A549 (cell line): Measurements from ENCODE around the gene COX6A1. TPM values are rescaled to one million over a fixed set of nuclear protein-coding genes. Genes with fewer than 3 reads are reported as not detected.

Source experiments
- ATAC-seq, 2 experiments: fragments of 200-7000 bp in 1 of 2; fragments of >200 bp in 1 of 2; cut with Nextera tagmentation in 1 of 2; cut with Tn5 transposase in 1 of 2; 3 replicates each; pipeline versions ENCODE4 v1.8.0 to v1.9.1; 2018 to 2020; ENCODE audit warnings: mild to moderate bottlenecking in 1 of 2, moderate library complexity in 1 of 2
- CTCF ChIA-PET: fragments of 300-600 bp; sonication (Branson Sonifier 250); formaldehyde crosslinking; extraction: SDS; loops from one replicate; lab custom pipeline; 2021; ENCODE audit warnings: antibody characterized with exemption, inconsistent platforms; lab: Yijun Ruan, JAX
- POLR2A ChIA-PET: fragments of 350-600 bp; formaldehyde crosslinking; extraction: SDS; loops from one replicate; lab custom pipeline; 2021; ENCODE audit warnings: antibody characterized with exemption, inconsistent platforms; lab: Yijun Ruan, JAX
- DNase-seq, 2 experiments: peaks; one replicate each; pipeline versions ENCODE4 v3.0.0 to v3.0.0-alpha.2; 2011 to 2016; ENCODE audit warnings: low read depth in 1 of 2, low spot score in 1 of 2
- FAIRE-seq: peaks from 2 replicates; lab custom pipeline; 2011; peaks lifted over from hg19 to GRCh38; lab: Jason Lieb, UNC
- H3K27ac ChIP-seq, 2 experiments: fragments of >200 bp; sonication (Bioruptor Twin); formaldehyde crosslinking; 3 replicates each; pipeline ENCODE4 v1.5.1; 2016 to 2017
- H3K4me1 ChIP-seq: fragments of >200 bp; sonication (Bioruptor Twin); formaldehyde crosslinking; 3 replicates; pipeline ENCODE4 v1.6.1; 2016
- H3K4me2 ChIP-seq: fragments of >200 bp; sonication (Bioruptor Twin); formaldehyde crosslinking; 3 replicates; pipeline ENCODE4 v1.6.1; 2016
- H3K4me3 ChIP-seq: fragments of >200 bp; sonication (Bioruptor Twin); formaldehyde crosslinking; 3 replicates; pipeline ENCODE4 v1.5.1; 2016
- H3K9me3 ChIP-seq: fragments of >200 bp; sonication (Bioruptor Twin); formaldehyde crosslinking; 3 replicates; pipeline ENCODE4 v1.6.1; 2016
- ATOH8 ChIP-seq: fragments of 250-450 bp; sonication (Bioruptor Pico); IDR thresholded peaks from 2 replicates; pipeline ENCODE4 v1.5.0; 2020; ENCODE audit warnings: low read depth, mild to moderate bottlenecking, moderate library complexity
- CBX8 ChIP-seq: fragments of 200-600 bp; sonication (generic); IDR thresholded peaks from 2 replicates; pipeline ENCODE4 v1.6.1; 2016
- CHD2 ChIP-seq: fragments of 150-350 bp; IDR thresholded peaks from 2 replicates; pipeline ENCODE4 v1.6.1; 2014; ENCODE audit warnings: low read length; ENCODE audit not compliant: partially characterized antibody
- E2F6 ChIP-seq: IDR thresholded peaks from 2 replicates; pipeline ENCODE4 v1.6.1; 2012; ENCODE audit warnings: low read depth, borderline replicate concordance
- EP300 ChIP-seq, 2 experiments: fragments of >200 bp; sonication (Bioruptor Twin); formaldehyde crosslinking; IDR thresholded peaks; 2 replicates in 1 of 2; 3 replicates in 1 of 2; pipeline ENCODE4 v1.6.1; 2016 to 2017
- ESRRA ChIP-seq: fragments of 150-350 bp; IDR thresholded peaks from 2 replicates; pipeline ENCODE4 v1.6.1; 2014; ENCODE audit warnings: mild to moderate bottlenecking, low read length, borderline replicate concordance
- FOSB ChIP-seq: fragments of 250-450 bp; sonication (Bioruptor Pico); IDR thresholded peaks from 2 replicates; pipeline ENCODE4 v1.5.0; 2020; ENCODE audit warnings: mild to moderate bottlenecking, moderate library complexity
- HES2 ChIP-seq: fragments of >200 bp; sonication (Bioruptor Twin); formaldehyde crosslinking; IDR thresholded peaks from 2 replicates; pipeline ENCODE4 v1.6.1; 2016
- HOXB13 ChIP-seq: fragments of 250-450 bp; sonication (Bioruptor Pico); IDR thresholded peaks from 2 replicates; pipeline ENCODE4 v1.5.0; 2020; ENCODE audit warnings: low read depth, mild to moderate bottlenecking, moderate library complexity
- JUN ChIP-seq, 2 experiments: fragments of >200 bp; sonication (Bioruptor Twin); formaldehyde crosslinking; IDR thresholded peaks; 2 replicates in 1 of 2; 3 replicates in 1 of 2; pipeline ENCODE4 v1.6.1; 2016 to 2017
- JUNB ChIP-seq: fragments of >200 bp; sonication (Bioruptor Twin); formaldehyde crosslinking; IDR thresholded peaks from 2 replicates; pipeline ENCODE4 v1.6.1; 2016
- KDM5A ChIP-seq: fragments of 200-600 bp; sonication (generic); IDR thresholded peaks from 2 replicates; pipeline ENCODE4 v1.6.1; 2016; ENCODE audit warnings: antibody characterized with exemption, mild to moderate bottlenecking
- MAX ChIP-seq: IDR thresholded peaks from 2 replicates; pipeline ENCODE4 v1.6.1; 2012
- MAZ ChIP-seq: fragments of 150-350 bp; IDR thresholded peaks from 2 replicates; pipeline ENCODE4 v1.6.1; 2014; ENCODE audit warnings: antibody characterized with exemption, low read depth, low read length, borderline replicate concordance
- NFE2L2 ChIP-seq: fragments of 150-350 bp; conservative IDR thresholded peaks from 2 replicates; pipeline ENCODE4 v1.6.1; 2014; ENCODE audit warnings: low read length
- POLR2AphosphoS2 ChIP-seq: conservative IDR thresholded peaks from 2 replicates; pipeline ENCODE4 v1.6.1; 2012; ENCODE audit warnings: low read length, improper control_type of control experiment, inconsistent platforms
- RFX5 ChIP-seq: fragments of 450-650 bp; IDR thresholded peaks from 2 replicates; pipeline ENCODE4 v1.7.1; 2014; ENCODE audit warnings: antibody characterized with exemption, mild to moderate bottlenecking, moderate library complexity
- TFCP2L1 ChIP-seq: fragments of 250-450 bp; sonication (Bioruptor Pico); IDR thresholded peaks from 2 replicates; pipeline ENCODE4 v1.5.0; 2021; ENCODE audit warnings: mild to moderate bottlenecking
- TP53 ChIP-seq: fragments of 250-450 bp; sonication (Bioruptor Pico); IDR thresholded peaks from 2 replicates; pipeline ENCODE4 v1.5.0; 2021; ENCODE audit warnings: mild to moderate bottlenecking, moderate library complexity
- ZNF302 ChIP-seq: fragments of 250-450 bp; sonication (Bioruptor Pico); IDR thresholded peaks from 2 replicates; pipeline ENCODE4 v1.9.0; 2021; ENCODE audit warnings: inconsistent platforms, mild to moderate bottlenecking, moderate library complexity
- ZSCAN20 ChIP-seq: fragments of 250-450 bp; sonication (Bioruptor Pico); IDR thresholded peaks from 2 replicates; pipeline ENCODE4 v1.8.0; 2022; ENCODE audit warnings: mild to moderate bottlenecking, moderate library complexity
- WGBS: methylation state at CpG from one replicate; pipeline ENCODE4 v1.1.6; 2017; ENCODE audit errors: missing lambda C conversion rate; 5-methylcytosine and 5-hydroxymethylcytosine counted together
- polyA plus RNA-seq, 4 experiments: library from polyadenylated mRNA; depleted of rRNA in 3 of 4; stranded (reverse); fragments of >200 nt; fragmentation: RNase III in 1 of 4; extraction: RNeasy Plus Mini Kit Qiagen cat#74134 plus additional on column Dnase treatment in 1 of 4; gene quantifications; 2 replicates in 3 of 4; 3 replicates in 1 of 4; pipeline ENCODE4 v1.2.3, GENCODE V29; 2011 to 2017

Gene COX6A1
- polyA plus RNA-seq, 2 of the 4 experiments (the other 2 are of a cell fraction): 759 to 948 TPM

- peak; percentile 28; the same call in 1 of the 2 replicates for TF ChIP-seq MAX
- TF ChIP-seq ZNF302 (CRISPR knock-in tag): no peak
- TF ChIP-seq, all 56 proteins: peak for 1
- H3K4me1 ChIP-seq: peaks cover 21% of the 10 kb centered on the region
- ATAC-seq (peak; percentile 61; a peak in 5 of 6 replicates), FAIRE-seq (no peak), DNase-seq (peak; percentile 62 to 76)
- H3K9me3 ChIP-seq: no peaks in the 10 kb centered on the region
- H3K4me3 ChIP-seq: no peak overlapping the region
- 3% methylated on average over 2 of the region's 2 CpGs for WGBS
- H3K4me2 ChIP-seq: peak overlapping the region; percentile 62
- POLR2A ChIA-PET: interaction anchor here (0.9 kb wide), 1 partner anchor 21 kb away, joined by 3 read pairs; the partner anchor contains the start of gene DYNLL1
- peak overlapping the region in 1 of 2 experiments; percentile 13; a peak in 3 of 6 replicates for H3K27ac ChIP-seq
- CTCF ChIA-PET: interaction anchor here (0.6 to 2.0 kb wide), 10 partner anchors 9 to 147 kb away, joined by 3 to 8 read pairs (median 4); partner anchors contain the start of genes DYNLL1 and PLA2G1B
Observed at GRCh38 chr12:120474616-120474960, 36.7 kb downstream of the COX6A1 start.

GRCh38 chr12:120475643-120476042 lies 37.7 kb downstream of the COX6A1 start:
- CTCF ChIA-PET: interaction anchor here (0.8 to 2.0 kb wide), 7 partner anchors 11 to 137 kb away, joined by 3 to 8 read pairs (median 4); partner anchors contain the start of gene DYNLL1
- ATAC-seq (no peak), DNase-seq (no peak)
- peaks cover 15% of the 10 kb centered on the region for H3K4me1 ChIP-seq
- POLR2A ChIA-PET: no interaction called here
- 97% methylated on average over 1 of the region's 1 CpG for WGBS
- no peak overlapping the region for H3K4me3 ChIP-seq
- no peak overlapping the region for H3K27ac ChIP-seq
- no peak overlapping the region for H3K4me2 ChIP-seq
- TF ChIP-seq HOXB13 (CRISPR knock-in tag) (no peak), E2F6 (no peak), ATOH8 (CRISPR knock-in tag) (no peak), TFCP2L1 (CRISPR knock-in tag) (no peak), POLR2AphosphoS2 (no peak), FOSB (CRISPR knock-in tag) (no peak), MAZ (no peak), JUN (IDR thresholded peaks at IDR 0.05) (no peak)
- TF ChIP-seq, all 56 proteins: peak for 0
- no peaks in the 10 kb centered on the region for H3K9me3 ChIP-seq
- no peak for FAIRE-seq

- no peak for DNase-seq
- CTCF ChIA-PET: interaction anchor here (1.6 kb wide), 1 partner anchor 9 kb away, joined by 6 read pairs; the partner anchor contains the start of gene SRSF9
Observed at GRCh38 chr12:120479458-120479857, 41.5 kb downstream of the COX6A1 start.

GRCh38 chr12:120480211-120480610 lies 42.3 kb downstream of the COX6A1 start:
- H3K4me1 ChIP-seq: peaks cover 6% of the 10 kb centered on the region; the same call in 1 of the 3 replicates
- WGBS: 28% methylated on average over 1 of the region's 1 CpG

More at GRCh38 chr12:120479458-120479857, 41.5 kb downstream of the COX6A1 start:
- Histone ChIP-seq H3K4me1 (peaks cover 13% of the 10 kb centered on the region), H3K27ac (no peak overlapping the region), H3K4me3 (no peak overlapping the region), H3K9me3 (no peaks in the 10 kb centered on the region), H3K4me2 (no peak overlapping the region)
- FAIRE-seq (no peak), ATAC-seq (peak in 1 of 2 experiments; percentile 34; a peak in 3 of 6 replicates)
- TF ChIP-seq HES2 (no peak), NFE2L2 (no peak), ESRRA (no peak)
- 84% methylated on average over 1 of the region's 1 CpG for WGBS
- POLR2A ChIA-PET: interaction anchor here (0.6 kb wide), 1 partner anchor 13 kb away, joined by 3 read pairs; no protein-coding TSS in a partner anchor

More at GRCh38 chr12:120480211-120480610, 42.3 kb downstream of the COX6A1 start:
- no peak for DNase-seq
- ChIA-PET POLR2A (no interaction called here), CTCF (interaction anchor here (1.6 kb wide), 1 partner anchor 10 kb away, joined by 6 read pairs; the partner anchor contains the start of gene SRSF9)
- TF ChIP-seq HOXB13 (CRISPR knock-in tag) (no peak), CHD2 (no peak), NFE2L2 (no peak), TP53 (CRISPR knock-in tag) (no peak), JUNB (no peak), RFX5 (no peak), EP300 (IDR thresholded peaks at IDR 0.05) (no peak), CBX8 (no peak), ATOH8 (CRISPR knock-in tag) (no peak), ZSCAN20 (CRISPR knock-in tag) (no peak), KDM5A (no peak)
- ATAC-seq: peak; percentile 39 to 57; a peak in 4 of 6 replicates
- H3K4me3 ChIP-seq: no peak overlapping the region
- H3K9me3 ChIP-seq: no peaks in the 10 kb centered on the region
- no peak for FAIRE-seq
- H3K4me2 ChIP-seq: no peak overlapping the region
- 0 out of 6 replicates have a peak overlapping the region, but pooled peaks of 1 of the 2 experiments have one; percentile 30 for H3K27ac ChIP-seq
